GM18519 (cell line): Measurements from ENCODE around the gene CTSD.

Experiments
- ATAC-seq: cut with Tn5 transposase; IDR thresholded peaks from one replicate; pipeline ENCODE4 v1.9.1; 2021; ENCODE audit warnings: mild to moderate bottlenecking, moderate library complexity; ENCODE audit not compliant: unreplicated experiment, low FRiP score

Gene CTSD

GRCh38 chr11:1746511-1746931 lies 17.2 kb downstream of the CTSD start:
- no peak for ATAC-seq

GRCh38 chr11:1745701-1746320 lies 17.9 kb downstream of the CTSD start:
- ATAC-seq = no peak

- ATAC-seq = no peak
Measured at GRCh38 chr11:1744891-1745700, 18.6 kb downstream of the CTSD start.

GRCh38 chr11:1744137-1744886 lies 19.4 kb downstream of the CTSD start:
- ATAC-seq = no peak

GRCh38 chr11:1743585-1744136 lies 20.1 kb downstream of the CTSD start:
- ATAC-seq = no peak

GRCh38 chr11:1742869-1743584 lies 20.7 kb downstream of the CTSD start:
- no peak for ATAC-seq

GRCh38 chr11:1742371-1742770 lies 21.4 kb downstream of the CTSD start:
- no peak for ATAC-seq

- ATAC-seq = no peak
Measured at GRCh38 chr11:1741741-1742140, 22.0 kb downstream of the CTSD start.

- ATAC-seq = no peak
Measured at GRCh38 chr11:1740786-1741530, 22.8 kb downstream of the CTSD start.

- ATAC-seq = no peak
Measured at GRCh38 chr11:1739576-1739975, 24.2 kb downstream of the CTSD start.

GRCh38 chr11:1738380-1738779 lies 25.3 kb downstream of the CTSD start:
- ATAC-seq = no peak

GRCh38 chr11:1737080-1737757 lies 26.5 kb downstream of the CTSD start:
- ATAC-seq = no peak

GRCh38 chr11:1736447-1736992 lies 27.2 kb downstream of the CTSD start:
- ATAC-seq = no peak

GRCh38 chr11:1735271-1735670 lies 28.5 kb downstream of the CTSD start:
- no peak for ATAC-seq

GRCh38 chr11:1734641-1735081 lies 29.1 kb downstream of the CTSD start:
- ATAC-seq = no peak

- no peak for ATAC-seq
Measured at GRCh38 chr11:1733716-1734640, 29.7 kb downstream of the CTSD start.

- ATAC-seq = no peak
Measured at GRCh38 chr11:1733009-1733715, 30.6 kb downstream of the CTSD start.
